ENCODE results near the gene IRX5. TPM values are rescaled to one million over a fixed set of nuclear protein-coding genes. Genes with fewer than 3 reads are reported as not detected.

Gene IRX5
- total and polyA plus RNA-seq, 2 donors (not counting 1 experiment from before 2014, with no cell fraction given): 0.05 to 0.17 TPM

GRCh38 chr16:54940279-54940604 lies 9.6 kb downstream of the IRX5 start:
- H3K9me3 ChIP-seq (ENCODE audit: control insufficient read depth, insufficient read depth, low read depth, low read length): no peaks in the 10 kb centered on the region
- no peaks in the 10 kb centered on the region for H3K79me2 ChIP-seq (ENCODE audit: control insufficient read depth, insufficient read depth, low read length)
- TF ChIP-seq EZH2 (IDR thresholded peaks at IDR 0.05; ENCODE audit: low read length, missing control alignments) (no peak), CTCF (conservative IDR thresholded peaks at IDR 0.05 in 1 of 2, IDR thresholded peaks at IDR 0.05 in 1 of 2; ENCODE audit: low read depth in 1 of 2, low read length in 2 of 2) (no peak)
- no peaks in the 10 kb centered on the region for H4K20me1 ChIP-seq (ENCODE audit: control insufficient read depth, extremely low read depth, insufficient read depth, low read length)
- H3K9ac ChIP-seq (ENCODE audit: insufficient read depth, low read length): no peak overlapping the region
- no peak overlapping the region for H2AFZ ChIP-seq (ENCODE audit: low read length)
- DNase-seq (ENCODE audit: low read depth in 2 of 2): no peak
- no peaks in the 10 kb centered on the region for H3K4me1 ChIP-seq (ENCODE audit: control insufficient read depth, extremely low read depth, insufficient read depth, low read length)
- no peak overlapping the region for H3K4me3 ChIP-seq (replicated peaks in 1 of 4; ENCODE audit: control extremely low read depth in 1 of 4, insufficient read depth in 1 of 4, low read depth in 3 of 4, low read length in 4 of 4)
- peaks cover 41% of the 10 kb centered on the region for H3K27me3 ChIP-seq (ENCODE audit: control insufficient read depth, insufficient read depth, low read length)
- no peaks in the 10 kb centered on the region for H3K36me3 ChIP-seq (ENCODE audit: control insufficient read depth, insufficient read depth, low read length)
- no peak overlapping the region for H3K4me2 ChIP-seq (ENCODE audit: extremely low read depth, insufficient read depth, low read length)
- no peak overlapping the region for H3K27ac ChIP-seq (ENCODE audit: insufficient read depth, low read length)

- Histone ChIP-seq H3K9me3 (ENCODE audit: control insufficient read depth, insufficient read depth, low read depth, low read length) (no peaks in the 10 kb centered on the region), H3K27me3 (ENCODE audit: control insufficient read depth, insufficient read depth, low read length) (peaks cover 27% of the 10 kb centered on the region), H3K36me3 (ENCODE audit: control insufficient read depth, insufficient read depth, low read length) (no peaks in the 10 kb centered on the region), H4K20me1 (ENCODE audit: control insufficient read depth, extremely low read depth, insufficient read depth, low read length) (no peaks in the 10 kb centered on the region), H3K27ac (ENCODE audit: insufficient read depth, low read length) (no peak overlapping the region), H3K79me2 (ENCODE audit: control insufficient read depth, insufficient read depth, low read length) (no peaks in the 10 kb centered on the region), H3K4me3 (replicated peaks in 1 of 4; ENCODE audit: control extremely low read depth in 1 of 4, insufficient read depth in 1 of 4, low read depth in 3 of 4, low read length in 4 of 4) (no peak overlapping the region), H3K9ac (ENCODE audit: insufficient read depth, low read length) (no peak overlapping the region), H2AFZ (ENCODE audit: low read length) (no peak overlapping the region), H3K4me2 (ENCODE audit: extremely low read depth, insufficient read depth, low read length) (no peak overlapping the region), H3K4me1 (ENCODE audit: control insufficient read depth, extremely low read depth, insufficient read depth, low read length) (no peaks in the 10 kb centered on the region)
- DNase-seq (ENCODE audit: low read depth in 2 of 2): no peak
- TF ChIP-seq EZH2 (IDR thresholded peaks at IDR 0.05; ENCODE audit: low read length, missing control alignments): no peak
These were observed 11.8 kb downstream of the IRX5 start for GRCh38 chr16:54942353-54942943.

GRCh38 chr16:54944002-54944401 lies 13.3 kb downstream of the IRX5 start:
- TF ChIP-seq CTCF (conservative IDR thresholded peaks at IDR 0.05 in 1 of 2, IDR thresholded peaks at IDR 0.05 in 1 of 2; ENCODE audit: low read depth in 1 of 2, low read length in 2 of 2): no peak
- TF ChIP-seq EZH2 (IDR thresholded peaks at IDR 0.05; ENCODE audit: low read length, missing control alignments): no peak
- no peak for DNase-seq (ENCODE audit: low read depth in 2 of 2)
- H3K79me2 ChIP-seq (ENCODE audit: control insufficient read depth, insufficient read depth, low read length): no peaks in the 10 kb centered on the region

More at GRCh38 chr16:54944002-54944401, 13.3 kb downstream of the IRX5 start:
- Histone ChIP-seq H3K27ac (ENCODE audit: insufficient read depth, low read length) (no peak overlapping the region), H3K4me1 (ENCODE audit: control insufficient read depth, extremely low read depth, insufficient read depth, low read length) (no peaks in the 10 kb centered on the region), H3K4me3 (replicated peaks in 1 of 4; ENCODE audit: control extremely low read depth in 1 of 4, insufficient read depth in 1 of 4, low read depth in 3 of 4, low read length in 4 of 4) (no peak overlapping the region), H3K36me3 (ENCODE audit: control insufficient read depth, insufficient read depth, low read length) (no peaks in the 10 kb centered on the region), H3K4me2 (ENCODE audit: extremely low read depth, insufficient read depth, low read length) (no peak overlapping the region), H3K9ac (ENCODE audit: insufficient read depth, low read length) (no peak overlapping the region), H3K9me3 (ENCODE audit: control insufficient read depth, insufficient read depth, low read depth, low read length) (no peaks in the 10 kb centered on the region), H2AFZ (ENCODE audit: low read length) (no peak overlapping the region), H3K27me3 (ENCODE audit: control insufficient read depth, insufficient read depth, low read length) (peaks cover 17% of the 10 kb centered on the region), H4K20me1 (ENCODE audit: control insufficient read depth, extremely low read depth, insufficient read depth, low read length) (no peaks in the 10 kb centered on the region)
